ENCODE data around the gene HSFX4.
"Not testable (repeated sequence)": the region's sequence is repeated elsewhere in the genome, so short reads cannot be mapped to it uniquely, and the experiment has no call there.

GRCh38 chrX:149927964-149928258 lies 1.5 kb upstream of the HSFX4 start:
- TF ChIP-seq CTCF (IDR thresholded peaks at IDR 0.05); ZFX (IDR thresholded peaks at IDR 0.05; ENCODE audit: borderline replicate concordance): not testable (repeated sequence)
